Right lobe of liver (tissue), 6 donors: ENCODE measurements around the gene FBXW10B. TPM values are rescaled to one million over a fixed set of nuclear protein-coding genes. Genes with fewer than 3 reads are reported as not detected.
"Not testable (repeated sequence)": the region's sequence is repeated elsewhere in the genome, so short reads cannot be mapped to it uniquely, and the experiment has no call there.

ENCODE experiments used
- ATAC-seq, 4 donors: fragments of 200-7000 bp; cut with Tn5 transposase; one replicate each; pipeline ENCODE4 v1.9.1; 2020; ENCODE audit warnings: mild to moderate bottlenecking in 4 of 4, moderate library complexity in 4 of 4
- DNase-seq, 3 donors: peaks; one replicate each; pipeline ENCODE4 v3.0.0-alpha.2; 2020
- H3K27ac ChIP-seq, 3 donors: fragments of 200-600 bp; one replicate each; pipeline ENCODE4 v1.8.0; 2022
- H3K27me3 ChIP-seq, 2 donors: fragments of 200-600 bp; one replicate each; pipeline ENCODE4 v1.8.0; 2022
- H3K36me3 ChIP-seq, 4 donors: fragments of 200-600 bp; sonication (generic) in 1 of 4; one replicate each; pipeline versions ENCODE4 v1.5.1 to v1.8.0; 2017 to 2022; ENCODE audit warnings: control low read depth in 1 of 4
- H3K4me1 ChIP-seq, 4 donors: fragments of 200-600 bp; sonication (generic) in 1 of 4; one replicate each; pipeline versions ENCODE4 v1.5.1 to v1.8.0; 2017 to 2022; ENCODE audit warnings: control low read depth in 1 of 4
- H3K4me3 ChIP-seq, 3 donors: fragments of 200-600 bp; one replicate each; pipeline ENCODE4 v1.8.0; 2022
- H3K9me3 ChIP-seq, 4 donors: fragments of 200-600 bp; sonication (generic) in 1 of 4; one replicate each; pipeline versions ENCODE4 v1.5.1 to v1.8.0; 2017 to 2022; ENCODE audit warnings: control low read depth in 1 of 4
- POLR2A ChIP-seq: fragments of 450-650 bp; IDR thresholded peaks from one replicate; pipeline ENCODE4 v1.6.1; 2017; ENCODE audit warnings: antibody characterized with exemption, mild to moderate bottlenecking
- WGBS: methylation state at CpG from one replicate; pipeline ENCODE4 v1.1.6; 2018; ENCODE audit warnings: low coverage, low lambda C conversion rate; ENCODE audit not compliant: insufficient coverage; ENCODE audit errors: missing lambda C conversion rate; 5-methylcytosine and 5-hydroxymethylcytosine counted together
- intact Hi-C, 2 donors: fragments of 100-400 bp; cut with DNase I; formaldehyde crosslinking; loops; one replicate each; pipeline versions ENCODE4 v1.11.2 to v1.14.1; 2022
- long read RNA-seq: library from polyadenylated mRNA; unstranded; transcript quantifications from one replicate; pipeline ENCODE4 v2.0.0, GENCODE V29; 2019
- total RNA-seq, 6 experiments: library from RNA; depleted of rRNA in 2 of 6; stranded (reverse); fragments of >200 nt in 2 of 6; fragmentation: NEBNext Ultra II Directional in 3 of 6; extraction: Animal tissue kit (Norgen Biotek cat#: 25700) in 3 of 6; gene quantifications; one replicate each; pipeline versions ENCODE4 v1.1.0 to v1.2.4, GENCODE V29; 2016 to 2023
- TF ChIP-seq, protein P1 (sequence below), 4 donors: fragments of 200-600 bp in 3 of 4; fragments of 450-650 bp in 1 of 4; IDR thresholded peaks; one replicate each; pipeline versions ENCODE4 v1.5.1 to v1.8.0; 2016 to 2022; ENCODE audit warnings: antibody characterized with exemption in 4 of 4, mild to moderate bottlenecking in 2 of 4
- donor health status: DM: no; HTN: yes; CAD: no.
- donor health status: DM: no; HTN: no; CAD: no.
- donor health status: DM: no; HTN: no; CAD: no.
- donor health status: DM: no; HTN: yes; CAD: no.
- donor health status: DM: no; HTN: yes; CAD: no.

Gene FBXW10B, protein sequence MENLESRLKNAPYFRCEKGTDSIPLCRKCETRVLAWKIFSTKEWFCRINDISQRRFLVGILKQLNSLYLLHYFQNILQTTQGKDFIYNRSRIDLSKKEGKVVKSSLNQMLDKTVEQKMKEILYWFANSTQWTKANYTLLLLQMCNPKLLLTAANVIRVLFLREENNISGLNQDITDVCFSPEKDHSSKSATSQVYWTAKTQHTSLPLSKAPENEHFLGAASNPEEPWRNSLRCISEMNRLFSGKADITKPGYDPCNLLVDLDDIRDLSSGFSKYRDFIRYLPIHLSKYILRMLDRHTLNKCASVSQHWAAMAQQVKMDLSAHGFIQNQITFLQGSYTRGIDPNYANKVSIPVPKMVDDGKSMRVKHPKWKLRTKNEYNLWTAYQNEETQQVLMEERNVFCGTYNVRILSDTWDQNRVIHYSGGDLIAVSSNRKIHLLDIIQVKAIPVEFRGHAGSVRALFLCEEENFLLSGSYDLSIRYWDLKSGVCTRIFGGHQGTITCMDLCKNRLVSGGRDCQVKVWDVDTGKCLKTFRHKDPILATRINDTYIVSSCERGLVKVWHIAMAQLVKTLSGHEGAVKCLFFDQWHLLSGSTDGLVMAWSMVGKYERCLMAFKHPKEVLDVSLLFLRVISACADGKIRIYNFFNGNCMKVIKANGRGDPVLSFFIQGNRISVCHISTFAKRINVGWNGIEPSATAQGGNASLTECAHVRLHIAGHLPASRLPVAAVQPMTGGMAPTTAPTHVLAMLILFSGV
- 1 to 10 TPM in 2 of 6 experiments, under 1 TPM in 2, not detected in 2; 0.44 to 1.3 (median 0.94) TPM for total RNA-seq
- long read RNA-seq: 0 reads

DNA sequence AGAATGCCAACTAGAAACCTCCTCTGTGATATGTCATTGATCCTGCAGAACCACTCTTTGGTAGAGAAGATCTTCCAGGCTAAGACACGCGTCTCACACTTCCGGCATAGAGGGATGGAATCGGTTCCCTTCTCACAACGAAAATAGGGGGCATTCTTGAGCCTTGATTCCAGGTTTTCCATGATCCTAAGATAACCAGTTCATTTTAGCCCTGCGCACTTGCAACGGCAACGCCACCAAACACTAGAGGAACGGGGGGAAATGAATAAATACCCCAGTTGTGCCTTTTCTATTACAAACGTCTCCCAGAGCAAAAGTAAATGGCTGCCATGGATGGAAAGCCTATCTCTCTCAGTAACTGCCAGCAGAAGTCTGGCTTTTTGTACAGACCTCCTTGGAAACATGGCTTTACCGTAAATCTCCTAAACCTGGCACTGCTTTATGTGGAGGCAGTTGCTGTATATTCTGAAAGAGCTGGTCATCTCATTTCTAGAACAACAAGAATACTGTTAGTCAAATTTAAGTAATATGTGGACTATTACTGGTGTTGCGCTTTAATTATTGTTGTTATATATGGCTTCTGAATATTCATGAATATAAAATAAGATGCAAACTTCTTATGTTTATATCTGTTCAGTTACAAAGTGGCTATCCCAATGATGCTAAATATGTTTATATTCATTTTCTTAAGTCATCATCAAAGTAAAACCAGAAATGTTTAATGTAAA, at the start of gene FBXW10B:
TSS of gene FBXW10B (minus strand) at position 374 of the 728 bp plus-strand sequence. CDS start at position 182, 192 bp downstream.
- DNase-seq, H3K27ac ChIP-seq, H3K4me3 ChIP-seq, intact Hi-C loops, H3K9me3 ChIP-seq, H3K4me1 ChIP-seq, ATAC-seq, H3K36me3 ChIP-seq, H3K27me3 ChIP-seq: not testable (repeated sequence)
- 64% methylated on average over 11 of the region's 12 CpGs for WGBS

DNA sequence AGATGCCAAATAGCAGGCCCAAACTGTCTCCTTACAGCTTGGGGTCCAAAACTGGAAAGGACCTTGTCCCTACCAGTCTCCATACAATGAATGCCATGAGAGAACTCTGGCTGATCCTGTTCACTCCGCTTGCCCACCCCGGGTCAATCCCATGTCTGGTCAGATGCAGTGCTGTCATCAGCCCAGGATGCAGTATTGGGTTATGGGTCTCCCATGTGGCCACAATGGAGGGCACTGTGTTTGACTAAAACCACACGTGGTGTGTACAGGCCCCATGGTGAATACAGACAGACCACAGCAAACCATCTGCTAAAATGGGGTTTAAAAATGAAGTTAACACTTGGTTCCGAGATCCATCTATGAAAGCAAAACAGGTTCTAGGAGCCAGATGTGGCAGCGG, 44.2 kb upstream of the FBXW10B start:
- no peaks in the 10 kb centered on the region for H3K27me3 ChIP-seq
- H3K4me1 ChIP-seq: no peaks in the 10 kb centered on the region
- 91% methylated on average over 5 of the region's 5 CpGs for WGBS
- intact Hi-C loops: no loop called here
- TF ChIP-seq, protein P1, sequence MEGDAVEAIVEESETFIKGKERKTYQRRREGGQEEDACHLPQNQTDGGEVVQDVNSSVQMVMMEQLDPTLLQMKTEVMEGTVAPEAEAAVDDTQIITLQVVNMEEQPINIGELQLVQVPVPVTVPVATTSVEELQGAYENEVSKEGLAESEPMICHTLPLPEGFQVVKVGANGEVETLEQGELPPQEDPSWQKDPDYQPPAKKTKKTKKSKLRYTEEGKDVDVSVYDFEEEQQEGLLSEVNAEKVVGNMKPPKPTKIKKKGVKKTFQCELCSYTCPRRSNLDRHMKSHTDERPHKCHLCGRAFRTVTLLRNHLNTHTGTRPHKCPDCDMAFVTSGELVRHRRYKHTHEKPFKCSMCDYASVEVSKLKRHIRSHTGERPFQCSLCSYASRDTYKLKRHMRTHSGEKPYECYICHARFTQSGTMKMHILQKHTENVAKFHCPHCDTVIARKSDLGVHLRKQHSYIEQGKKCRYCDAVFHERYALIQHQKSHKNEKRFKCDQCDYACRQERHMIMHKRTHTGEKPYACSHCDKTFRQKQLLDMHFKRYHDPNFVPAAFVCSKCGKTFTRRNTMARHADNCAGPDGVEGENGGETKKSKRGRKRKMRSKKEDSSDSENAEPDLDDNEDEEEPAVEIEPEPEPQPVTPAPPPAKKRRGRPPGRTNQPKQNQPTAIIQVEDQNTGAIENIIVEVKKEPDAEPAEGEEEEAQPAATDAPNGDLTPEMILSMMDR (IDR thresholded peaks at IDR 0.05): no peak
- no peak for TF ChIP-seq POLR2A
- no peak overlapping the region for H3K27ac ChIP-seq
- no peak for ATAC-seq
- H3K4me3 ChIP-seq: no peak overlapping the region
- no peak for DNase-seq
- H3K36me3 ChIP-seq: no peaks in the 10 kb centered on the region
- H3K9me3 ChIP-seq: no peaks in the 10 kb centered on the region

DNA sequence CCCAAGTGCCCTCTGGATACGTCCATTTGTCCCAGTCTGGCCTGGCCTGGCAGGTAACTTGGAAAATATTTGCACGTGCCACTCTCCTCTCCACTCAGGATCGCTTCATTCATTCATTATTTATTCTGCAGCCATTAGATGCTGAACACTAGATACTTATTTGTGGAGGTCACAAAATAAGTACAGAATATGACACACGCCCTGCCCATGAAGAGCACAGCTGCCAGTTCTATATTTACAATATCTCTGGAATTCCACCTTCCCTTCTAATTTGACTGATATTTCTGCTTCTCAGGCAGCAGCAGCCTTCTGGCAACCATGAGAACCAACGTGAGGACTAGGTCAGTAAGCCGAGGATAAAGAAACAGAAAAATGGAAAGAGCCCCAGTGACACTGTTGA, 43.7 kb upstream of the FBXW10B start:
- H3K36me3 ChIP-seq: no peaks in the 10 kb centered on the region
- no peaks in the 10 kb centered on the region for H3K9me3 ChIP-seq
- no peaks in the 10 kb centered on the region for H3K4me1 ChIP-seq
- 83% methylated on average over 2 of the region's 6 CpGs for WGBS
- TF ChIP-seq, protein P1 (IDR thresholded peaks at IDR 0.05): no peak
- no peak for TF ChIP-seq POLR2A
- DNase-seq (no peak), ATAC-seq (no peak)
- intact Hi-C loops: no loop called here
- no peak overlapping the region for H3K4me3 ChIP-seq
- no peak overlapping the region for H3K27ac ChIP-seq
- no peaks in the 10 kb centered on the region for H3K27me3 ChIP-seq

DNA sequence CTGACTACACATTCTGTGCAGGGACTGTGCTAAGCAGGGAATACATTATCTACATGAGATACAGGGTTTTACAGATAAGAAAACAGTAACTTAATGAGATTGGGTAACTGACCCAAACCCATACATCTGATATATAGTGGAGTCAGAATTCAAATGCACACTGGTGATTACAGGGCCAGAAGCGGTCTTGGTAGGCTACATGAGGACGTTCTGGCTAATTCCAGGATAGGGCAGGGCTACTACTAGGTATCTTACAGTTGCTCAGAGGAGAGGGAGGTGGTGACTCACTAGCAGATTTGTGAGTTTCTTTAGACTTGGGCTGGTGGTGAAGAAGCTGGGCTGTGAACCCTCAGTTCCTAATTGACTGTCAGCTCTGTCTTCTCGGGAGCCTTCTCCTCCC, 43.2 kb upstream of the FBXW10B start:
- TF ChIP-seq, protein P1 (IDR thresholded peaks at IDR 0.05): no peak
- no peak for TF ChIP-seq POLR2A
- Histone ChIP-seq H3K27me3 (no peaks in the 10 kb centered on the region), H3K27ac (no peak overlapping the region), H3K9me3 (no peaks in the 10 kb centered on the region), H3K36me3 (no peaks in the 10 kb centered on the region), H3K4me1 (no peaks in the 10 kb centered on the region), H3K4me3 (no peak overlapping the region)
- 89% methylated on average over 3 of the region's 3 CpGs for WGBS
- ATAC-seq: no peak
- no peak for DNase-seq
- intact Hi-C loops: no loop called here
